CD4-positive, alpha-beta T cell treated with Interleukin-1 beta for 1 hour (primary cell): ENCODE results near the gene CASZ1.

Experiments
- DNase-seq, 2 donors: peaks; one replicate each; pipeline ENCODE4 v3.0.0-alpha.2; 2020 to 2022

CASZ1 gene

DNA sequence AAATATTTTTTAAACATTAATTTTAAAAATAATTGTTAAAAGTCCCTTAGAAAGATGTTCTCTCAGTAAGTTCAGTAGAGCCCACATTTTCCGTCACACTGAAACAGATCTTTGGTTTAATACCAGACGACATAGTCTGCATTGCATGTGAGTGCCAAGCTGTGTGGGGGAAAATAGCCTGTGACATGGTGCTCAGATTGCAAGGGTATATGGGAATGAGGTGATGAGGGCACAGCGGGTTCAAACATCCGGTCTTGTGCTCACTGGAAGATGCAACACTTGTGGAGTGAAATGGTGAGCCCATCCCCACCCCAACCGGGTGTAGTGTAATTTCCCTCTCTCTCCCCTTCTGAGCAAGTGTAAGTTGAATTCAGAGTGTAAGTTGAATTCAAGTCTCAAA, 207.4 kb downstream of the CASZ1 start:
- DNase-seq = no peak

DNA sequence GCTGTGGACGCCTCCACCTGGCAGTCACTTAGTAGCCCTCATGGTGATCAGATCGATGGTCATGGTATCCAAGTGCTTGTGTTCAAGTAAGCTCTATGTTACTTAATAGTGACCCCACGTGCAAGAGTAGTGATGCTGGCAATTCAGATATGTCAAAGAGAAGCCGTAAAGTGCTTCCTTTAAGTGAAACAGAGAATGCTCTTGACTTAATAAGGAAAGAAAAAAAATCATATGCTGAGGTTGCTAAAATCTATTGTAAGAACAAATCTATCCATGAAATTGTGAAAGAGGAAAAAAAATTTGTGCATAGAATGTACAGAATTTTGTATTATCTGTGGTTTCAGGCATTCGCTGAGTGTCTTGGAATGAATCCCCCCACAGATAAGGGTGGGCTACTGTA, 207.8 kb downstream of the CASZ1 start:
- DNase-seq = no peak
